NCI-H446 (cell line): ENCODE data around the gene PHB1.
"Not testable (repeated sequence)": the region's sequence is repeated elsewhere in the genome, so short reads cannot be mapped to it uniquely, and the experiment has no call there.

ENCODE experiments used
- DNase-seq, 2 experiments: peaks; one replicate each; lab custom pipeline; 2025; lab: John Stamatoyannopoulos, UW

Gene PHB1

GRCh38 chr17:49439673-49440571 is 25.2 kb upstream of the PHB1 start:
- DNase-seq = no peak

GRCh38 chr17:49439305-49439672 is 24.6 kb upstream of the PHB1 start:
- DNase-seq = no peak

GRCh38 chr17:49438436-49439278 is 24.0 kb upstream of the PHB1 start:
- DNase-seq = no peak

- no peak for DNase-seq
Observed at GRCh38 chr17:49437696-49438435, 23.2 kb upstream of the PHB1 start.

GRCh38 chr17:49436174-49436573 is 21.5 kb upstream of the PHB1 start:
- no peak for DNase-seq

GRCh38 chr17:49435671-49436029 is 21.0 kb upstream of the PHB1 start:
- DNase-seq = no peak

GRCh38 chr17:49434821-49435670 is 20.4 kb upstream of the PHB1 start:
- DNase-seq = peak in 1 of 2 experiments; percentile 62

- DNase-seq = no peak
Observed at GRCh38 chr17:49433000-49433694, 18.5 kb upstream of the PHB1 start.

- DNase-seq = no peak
Observed at GRCh38 chr17:49431743-49432142, 17.1 kb upstream of the PHB1 start.

- DNase-seq = no peak
Observed at GRCh38 chr17:49425004-49425286, 10.3 kb upstream of the PHB1 start.

GRCh38 chr17:49424276-49425003 is 9.8 kb upstream of the PHB1 start:
- peak in 1 of 2 experiments; percentile 21 for DNase-seq

GRCh38 chr17:49422714-49423113 is 8.0 kb upstream of the PHB1 start:
- DNase-seq = no peak

- DNase-seq = not testable (repeated sequence)
Observed at GRCh38 chr17:49419761-49420160, 5.1 kb upstream of the PHB1 start.

GRCh38 chr17:49418754-49419740 is 4.4 kb upstream of the PHB1 start:
- not testable (repeated sequence) for DNase-seq

GRCh38 chr17:49414271-49414621 is 436 bp downstream of the PHB1 start:
- DNase-seq = no peak

- DNase-seq = no peak
Observed at GRCh38 chr17:49409066-49409465, 5.6 kb downstream of the PHB1 start.

- peak in 1 of 2 experiments; percentile 37 for DNase-seq
Observed at GRCh38 chr17:49407981-49408501, 6.6 kb downstream of the PHB1 start.

GRCh38 chr17:49407086-49407485 is 7.6 kb downstream of the PHB1 start:
- DNase-seq = no peak
